Skin of body (tissue), 2 donors: ENCODE measurements around the gene FUS. TPM values are rescaled to one million over a fixed set of nuclear protein-coding genes. Genes with fewer than 3 reads are reported as not detected.
"Not testable (repeated sequence)": the region's sequence is repeated elsewhere in the genome, so short reads cannot be mapped to it uniquely, and the experiment has no call there.

Source experiments
- DNase-seq: peaks from one replicate; lab custom pipeline; 2025; lab: John Stamatoyannopoulos, UW
- total RNA-seq: library from RNA; depleted of rRNA; stranded (reverse); fragments of >200 nt; gene quantifications from one replicate; pipeline ENCODE4 v1.2.3, GENCODE V29; 2014

The FUS gene
- total RNA-seq, 1 donor from 2014 or later, result 84.9 TPM

DNA sequence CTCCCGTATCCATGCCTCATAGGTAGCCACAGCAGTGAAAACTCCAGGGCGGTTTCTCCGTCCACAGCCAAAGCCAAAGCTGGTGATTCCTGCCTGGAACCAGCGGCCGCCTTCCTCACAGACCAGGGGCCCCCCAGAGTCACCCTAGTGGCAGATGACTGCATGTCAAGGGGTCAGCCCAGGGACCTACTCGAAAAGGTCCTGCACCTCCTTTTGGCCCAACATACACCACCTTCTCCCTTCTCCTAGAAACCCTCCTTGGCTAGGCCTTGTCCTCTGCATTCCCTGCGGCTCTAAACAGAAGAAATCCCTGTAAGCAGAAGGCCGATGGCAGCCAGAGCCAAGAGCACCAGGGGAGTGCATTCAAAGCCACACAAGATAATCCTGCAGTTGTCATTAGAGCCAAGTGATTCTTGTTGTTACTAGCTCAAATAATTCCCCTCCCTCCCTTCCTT, 36.2 kb upstream of the FUS start:
- no peak for DNase-seq

DNA sequence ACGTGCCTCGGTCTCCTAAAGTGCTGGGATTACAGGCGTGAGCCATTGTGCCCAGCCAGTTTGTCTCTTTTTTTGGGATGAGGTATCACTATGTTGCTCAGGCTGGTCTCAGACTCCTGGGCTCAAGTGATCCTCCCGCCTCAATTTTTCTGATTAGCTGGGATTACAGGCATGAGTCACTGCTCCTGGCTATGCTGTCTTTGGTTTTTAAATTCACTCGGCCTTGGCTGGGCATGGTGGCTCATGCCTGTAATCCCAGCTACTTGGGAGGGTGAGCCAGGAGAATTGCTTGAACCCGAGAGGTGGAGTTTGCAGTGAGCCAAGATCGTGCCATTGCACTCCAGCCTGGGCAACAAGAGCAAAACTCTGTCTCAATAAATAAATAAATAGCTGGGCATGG, 35.5 kb upstream of the FUS start:
- not testable (repeated sequence) for DNase-seq

DNA sequence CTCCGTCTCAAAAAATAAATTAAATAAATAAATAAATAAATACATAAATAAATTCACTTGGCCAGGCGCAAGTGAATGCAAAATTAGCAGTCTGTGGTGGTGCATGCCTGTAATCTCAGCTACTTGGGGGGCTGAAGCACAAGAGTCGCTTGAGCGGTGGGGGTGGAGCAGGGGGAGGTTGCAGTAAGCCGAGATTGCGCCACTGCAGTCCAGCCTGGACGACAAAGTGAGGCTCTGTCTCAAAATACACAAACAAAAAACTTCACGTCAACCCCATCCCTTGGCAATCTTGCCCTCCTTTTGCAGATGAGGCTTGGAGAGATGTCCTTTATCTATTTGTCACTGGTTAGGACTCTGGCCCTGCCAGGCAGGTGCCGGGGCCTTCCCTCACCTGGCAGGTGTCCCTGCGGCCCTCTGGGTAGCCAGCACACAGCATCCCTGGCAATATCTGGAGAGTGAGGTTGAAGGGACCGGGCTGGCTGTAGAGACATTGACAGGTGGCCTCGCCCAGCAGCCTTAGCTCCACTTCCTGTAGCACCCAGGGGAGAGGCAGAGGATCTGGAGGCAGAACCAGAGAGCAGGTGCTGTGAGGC, 34.4 kb upstream of the FUS start:
- no peak for DNase-seq

DNA sequence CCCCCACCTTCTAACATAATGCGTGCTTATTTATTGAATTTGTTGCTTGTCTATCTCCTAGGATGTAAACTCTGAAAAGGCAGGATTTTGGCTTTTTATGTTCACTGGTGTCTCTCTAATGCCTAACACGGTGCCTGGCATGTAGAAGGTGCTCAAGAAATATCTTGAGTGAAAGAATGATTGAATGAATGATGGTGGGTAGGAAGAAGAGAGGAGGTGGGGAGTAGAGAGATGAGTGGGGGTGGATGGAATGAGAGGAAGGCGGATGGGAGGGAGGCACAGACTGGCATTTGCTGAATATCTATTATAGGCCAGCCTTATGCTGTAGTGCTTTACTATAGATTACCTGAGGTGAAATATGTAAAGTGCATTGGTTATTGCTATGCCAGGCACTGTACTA, 32.4 kb upstream of the FUS start:
- no peak for DNase-seq

GRCh38 chr16:31148281-31148728, 31.6 kb upstream of the FUS start:
- DNase-seq, result no peak

DNA sequence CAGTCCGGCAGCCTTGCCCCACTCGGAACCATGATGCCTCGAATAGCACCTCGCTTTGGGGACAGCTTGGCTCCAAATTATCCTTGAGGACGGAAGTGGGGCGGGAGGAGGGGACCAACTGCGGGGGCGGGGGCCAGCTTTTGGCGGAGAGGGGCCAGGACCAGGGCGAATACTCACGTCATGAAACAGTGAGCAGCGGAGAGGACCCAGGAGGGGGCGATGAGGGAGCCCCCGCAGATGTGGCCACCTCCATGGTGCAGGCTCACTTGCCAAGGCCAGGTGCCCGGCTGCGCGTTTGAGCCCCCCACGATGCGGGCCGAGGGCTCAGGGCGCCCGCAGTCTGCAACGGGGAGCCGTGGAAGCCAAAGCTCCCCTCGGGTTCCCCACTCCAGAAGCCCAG, 31.0 kb upstream of the FUS start:
- no peak for DNase-seq

DNA sequence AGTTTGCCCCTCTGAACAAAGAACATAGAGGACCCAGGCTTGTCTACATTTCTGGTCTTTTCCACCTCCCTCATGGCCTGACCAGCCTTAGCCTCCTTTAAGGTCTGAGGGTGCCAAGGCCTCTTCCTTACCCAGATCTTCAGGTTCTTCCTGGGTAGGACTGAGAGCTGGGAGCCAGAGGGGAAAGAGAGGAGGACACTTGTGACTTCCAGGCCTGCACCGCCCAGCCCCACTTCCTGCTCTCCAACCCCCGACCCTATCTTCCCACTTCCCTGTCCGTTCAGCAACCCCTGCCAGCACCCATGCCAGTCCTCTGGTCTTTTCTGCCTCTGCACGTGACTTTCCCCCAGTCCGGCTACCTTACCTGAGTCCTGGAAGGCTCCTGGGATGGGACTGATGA, 30.6 kb upstream of the FUS start:
- DNase-seq, result no peak

DNA sequence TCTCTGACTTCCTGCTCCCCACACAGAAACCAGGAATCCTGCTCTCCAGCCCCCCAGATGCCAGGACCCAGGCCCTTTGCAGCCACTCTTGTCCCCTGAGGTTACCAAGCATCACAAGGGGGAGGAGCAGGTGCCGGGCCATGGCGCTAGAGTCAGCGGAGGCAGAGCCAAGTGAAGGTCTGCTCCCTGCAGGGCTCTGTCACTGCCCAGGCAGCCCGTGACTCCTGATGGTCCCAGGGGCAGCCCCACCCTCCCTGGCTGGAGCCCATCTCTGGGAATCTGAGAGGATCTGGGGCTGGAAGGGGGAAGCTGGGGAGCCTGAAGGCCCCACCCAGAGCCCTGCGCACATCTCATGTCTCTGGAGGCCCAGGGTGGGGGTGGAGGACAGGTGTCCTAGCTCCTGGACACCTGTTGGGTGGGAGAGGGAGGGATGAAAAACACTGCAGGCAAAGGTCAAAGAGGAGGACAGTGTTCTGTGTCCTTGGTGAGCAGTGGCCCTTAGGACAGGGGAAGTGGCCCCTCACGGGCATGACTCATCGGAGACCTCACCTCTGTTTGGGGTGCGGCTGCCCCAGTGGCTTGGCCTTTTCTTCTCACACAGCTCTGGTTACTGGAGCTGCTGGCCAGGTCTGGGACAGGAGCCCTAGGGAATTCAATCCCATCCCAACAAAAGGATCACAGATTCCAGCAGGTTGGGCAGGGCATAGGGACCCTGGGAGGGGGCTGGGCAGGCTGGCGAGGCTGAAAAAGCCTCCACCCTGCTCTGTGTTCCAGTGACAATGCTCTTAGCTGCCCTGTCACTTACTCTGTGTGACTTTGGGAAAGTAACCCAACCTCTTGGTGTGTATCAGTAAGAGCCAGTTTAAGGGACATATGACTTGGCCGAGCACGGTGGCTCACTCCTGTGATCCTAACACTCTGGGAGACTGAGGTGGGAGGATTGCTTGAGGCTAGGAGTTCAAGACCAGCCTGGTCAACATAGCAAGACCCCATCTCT, 29.7 kb upstream of the FUS start, which contains the start of gene PRSS36:
Gene PRSS36 (minus strand): TSS at position 173 of the 997 bp plus-strand sequence. CDS start 31 bp downstream, at position 142.
- no peak for DNase-seq

- DNase-seq, result not testable (repeated sequence)
Measured at GRCh38 chr16:31150976-31151375, 29.0 kb upstream of the FUS start.

- DNase-seq, result no peak
Measured at GRCh38 chr16:31157136-31157535, 22.8 kb upstream of the FUS start.

DNA sequence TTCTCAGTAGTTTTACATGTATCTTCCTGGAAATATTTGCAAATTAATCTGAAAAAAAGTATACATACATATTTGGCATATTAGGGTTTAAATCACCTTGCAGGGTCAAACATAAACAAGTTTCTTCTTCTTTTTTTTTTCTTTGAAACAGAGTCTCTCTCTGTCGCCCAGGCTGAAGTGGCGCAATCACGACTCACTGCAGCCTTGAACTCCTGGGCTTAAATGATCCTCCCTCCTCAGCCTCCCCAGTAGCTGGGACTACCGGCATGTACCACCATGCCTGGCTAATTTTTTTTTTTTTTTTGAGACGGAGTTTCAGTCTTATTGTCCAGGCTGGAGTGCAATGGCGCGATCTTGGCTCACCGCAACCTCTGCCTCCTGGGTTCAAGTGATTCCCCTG, 12.6 kb upstream of the FUS start:
- DNase-seq, result no peak

DNA sequence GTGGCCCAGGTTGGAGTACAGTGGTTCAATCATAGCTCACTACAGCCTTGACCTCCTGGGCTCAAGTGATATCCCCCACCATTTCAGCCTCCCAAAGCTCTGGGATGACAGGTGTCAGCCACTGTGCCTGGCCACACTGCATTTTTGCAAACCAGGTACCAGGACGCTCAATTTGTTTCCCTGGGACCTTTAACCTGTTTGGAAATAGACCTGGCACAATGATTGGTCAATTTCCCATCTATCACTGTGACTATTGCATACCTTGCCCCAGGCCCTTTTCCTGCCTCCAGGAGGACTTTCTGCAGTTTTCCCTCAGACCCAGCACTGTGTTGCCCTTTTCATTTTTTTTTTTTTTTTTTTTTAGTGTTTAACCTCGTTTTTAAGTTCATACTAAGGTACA, 11.1 kb upstream of the FUS start:
- DNase-seq, result no peak

- not testable (repeated sequence) for DNase-seq
Measured at GRCh38 chr16:31170048-31170447, 9.9 kb upstream of the FUS start.

DNA sequence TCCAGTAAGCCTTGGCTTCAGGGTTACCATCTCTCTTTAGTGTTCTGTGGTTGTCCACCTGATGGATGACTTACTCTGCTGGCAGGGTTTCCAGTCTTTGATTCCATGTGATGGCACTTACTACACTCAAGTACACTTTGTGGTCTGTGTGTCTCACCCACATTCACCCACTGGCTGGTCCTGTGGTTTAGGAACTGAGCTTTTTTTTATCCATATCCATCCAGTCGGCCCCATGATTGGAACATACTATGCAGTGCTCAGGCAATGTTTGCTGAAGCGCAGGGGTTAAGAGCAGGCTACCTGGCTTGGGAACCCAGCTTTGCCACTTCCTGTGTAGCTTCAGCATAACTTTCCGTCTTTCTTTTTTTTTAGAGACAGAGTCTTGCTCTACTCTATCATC, 2.8 kb upstream of the FUS start:
- no peak for DNase-seq

DNA sequence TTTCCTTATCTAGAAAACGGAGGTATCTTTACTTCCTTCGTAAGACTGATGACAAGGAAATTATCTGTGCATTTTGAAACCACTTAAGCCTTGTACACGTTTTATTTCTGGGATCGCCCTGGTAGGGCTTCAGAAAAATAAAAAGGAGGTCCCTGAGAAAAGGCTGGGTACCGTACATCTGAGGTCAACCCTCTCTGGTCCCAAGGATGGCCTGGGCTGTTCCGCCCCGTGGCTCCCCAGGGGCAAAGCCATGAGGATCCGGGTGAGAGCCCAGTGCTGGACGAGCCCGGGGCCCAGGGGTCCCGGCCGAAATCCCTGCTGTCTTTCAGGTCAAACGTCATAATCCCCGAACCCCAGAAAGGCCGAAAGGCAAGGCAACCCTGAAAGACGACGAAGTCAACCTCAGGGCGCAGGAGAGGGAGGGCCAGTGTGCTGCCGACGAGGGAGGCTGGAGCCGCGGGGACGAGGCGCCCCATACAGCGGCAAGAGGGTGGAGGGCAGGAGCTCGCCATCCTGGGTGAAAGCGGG, 656 bp upstream of the FUS start:
- DNase-seq, result no peak

DNA sequence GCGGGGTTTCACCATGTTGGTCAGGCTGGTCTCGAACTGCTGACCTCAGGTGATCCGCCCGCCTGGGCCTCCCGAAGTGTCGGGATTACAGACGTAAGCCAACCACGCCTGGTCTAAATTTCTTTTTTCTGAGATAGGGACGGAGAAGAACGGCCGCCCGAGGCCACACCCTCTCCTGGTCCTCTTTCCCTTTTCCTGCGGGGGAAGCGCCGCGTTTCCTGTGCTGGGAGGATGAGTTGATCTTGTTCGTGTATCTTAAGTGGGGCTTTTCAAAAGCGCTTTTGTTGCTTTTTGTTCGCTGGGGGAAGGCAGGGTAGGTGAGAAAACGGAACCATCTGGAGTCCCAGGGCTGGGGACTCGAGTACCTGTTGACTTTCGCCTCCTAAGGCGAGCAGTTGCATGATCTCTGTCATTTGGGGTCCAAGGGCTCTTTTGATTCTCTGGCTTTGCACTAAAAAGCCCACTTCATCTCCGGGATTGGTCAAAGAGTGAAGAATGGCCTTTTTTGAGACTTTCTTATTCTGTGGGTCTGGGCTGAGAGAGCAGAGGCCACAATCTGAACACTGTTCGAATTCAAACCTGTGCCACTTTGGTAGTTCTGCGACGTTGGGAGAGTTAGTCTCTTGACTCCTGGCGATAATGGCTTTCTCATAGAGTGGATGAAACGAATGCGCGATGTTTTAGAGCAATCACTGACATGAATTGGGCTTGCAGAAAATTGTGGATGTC, 1.3 kb downstream of the FUS start:
- DNase-seq, result no peak

GRCh38 chr16:31182391-31182790, 2.5 kb downstream of the FUS start:
- DNase-seq, result no peak

DNA sequence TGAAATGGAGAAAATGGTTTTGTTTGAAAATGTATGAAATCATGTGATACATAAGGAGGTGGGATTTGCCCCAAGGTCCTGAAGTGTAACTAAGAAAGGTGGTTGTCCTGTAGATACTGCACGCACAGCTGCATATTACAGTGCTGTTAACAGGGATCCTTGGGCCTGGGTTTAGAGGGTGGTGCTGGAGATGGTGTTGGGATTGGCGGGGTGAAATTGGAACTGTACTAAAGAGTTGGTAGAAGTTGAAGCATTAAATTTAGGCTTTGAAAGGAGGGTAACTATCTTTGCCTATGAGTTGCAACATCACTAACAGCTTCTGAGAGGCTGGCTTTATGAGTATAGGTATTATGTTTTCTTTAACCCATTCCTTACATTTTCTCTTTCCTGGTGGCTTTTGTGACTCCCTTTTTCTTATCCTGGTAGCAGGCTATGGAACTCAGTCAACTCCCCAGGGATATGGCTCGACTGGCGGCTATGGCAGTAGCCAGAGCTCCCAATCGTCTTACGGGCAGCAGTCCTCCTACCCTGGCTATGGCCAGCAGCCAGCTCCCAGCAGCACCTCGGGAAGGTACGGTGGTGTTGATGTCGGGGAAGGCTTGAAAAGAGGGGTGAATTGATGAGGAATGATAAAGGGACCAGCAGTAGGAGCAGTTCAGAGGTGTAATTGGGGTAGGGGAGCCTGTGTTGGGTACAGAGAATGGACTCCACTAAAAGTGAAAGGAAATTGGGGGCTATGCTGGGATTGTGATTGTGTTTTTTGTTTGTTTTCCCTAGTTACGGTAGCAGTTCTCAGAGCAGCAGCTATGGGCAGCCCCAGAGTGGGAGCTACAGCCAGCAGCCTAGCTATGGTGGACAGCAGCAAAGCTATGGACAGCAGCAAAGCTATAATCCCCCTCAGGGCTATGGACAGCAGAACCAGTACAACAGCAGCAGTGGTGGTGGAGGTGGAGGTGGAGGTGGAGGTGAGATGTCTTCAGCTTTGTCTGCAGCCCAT, 3.8 kb downstream of the FUS start:
- no peak for DNase-seq

- DNase-seq, result no peak
Measured at GRCh38 chr16:31184888-31185287, 4.9 kb downstream of the FUS start.

GRCh38 chr16:31185339-31185738, 5.4 kb downstream of the FUS start:
- DNase-seq, result no peak
